HL-60/S4 treated with phorbol 12-myristate 13-acetate at 8.2 ng/mL for 4 days and 3 days (cell line): ENCODE data around the gene DIPK1B.

Experiments used
- in situ Hi-C: fragments of 300-500 bp; cut with MboI; formaldehyde crosslinking; loops from 2 replicates; pipeline ENCODE4 v1.15.0; 2022; ENCODE audit warnings: low sequenced_read_pairs

Gene DIPK1B

GRCh38 chr9:136686534-136686793 is 25.9 kb upstream of the DIPK1B start:
- in situ Hi-C loops = no loop called here

GRCh38 chr9:136686794-136687711 is 25.3 kb upstream of the DIPK1B start, which contains the start of gene AGPAT2:
Gene AGPAT2 (minus strand): TSS chr9:136687457. CDS start chr9:136687357, 100 bp downstream.
- in situ Hi-C loops = no loop called here

- in situ Hi-C loops = no loop called here
These were observed 24.6 kb upstream of the DIPK1B start for GRCh38 chr9:136687721-136688223.

GRCh38 chr9:136688274-136689107 is 23.9 kb upstream of the DIPK1B start:
- in situ Hi-C loops = no loop called here

GRCh38 chr9:136689108-136689460 is 23.3 kb upstream of the DIPK1B start:
- in situ Hi-C loops = no loop called here

GRCh38 chr9:136690104-136690805 is 22.1 kb upstream of the DIPK1B start:
- in situ Hi-C loops = no loop called here

GRCh38 chr9:136690806-136691261 is 21.5 kb upstream of the DIPK1B start:
- in situ Hi-C loops = no loop called here

GRCh38 chr9:136691316-136692184 is 20.8 kb upstream of the DIPK1B start:
- in situ Hi-C loops = no loop called here

GRCh38 chr9:136692185-136693134 is 19.9 kb upstream of the DIPK1B start:
- in situ Hi-C loops = no loop called here

- in situ Hi-C loops = no loop called here
These were observed 19.3 kb upstream of the DIPK1B start for GRCh38 chr9:136693135-136693489.

GRCh38 chr9:136693490-136694162 is 18.7 kb upstream of the DIPK1B start:
- in situ Hi-C loops = no loop called here

GRCh38 chr9:136694163-136694871 is 18.1 kb upstream of the DIPK1B start:
- in situ Hi-C loops = no loop called here

GRCh38 chr9:136694872-136695247 is 17.5 kb upstream of the DIPK1B start:
- in situ Hi-C loops = no loop called here

GRCh38 chr9:136695435-136695895 is 16.9 kb upstream of the DIPK1B start:
- in situ Hi-C loops = no loop called here

- in situ Hi-C loops = no loop called here
These were observed 16.4 kb upstream of the DIPK1B start for GRCh38 chr9:136695955-136696354.

- in situ Hi-C loops = no loop called here
These were observed 15.9 kb upstream of the DIPK1B start for GRCh38 chr9:136696502-136696901.

GRCh38 chr9:136697146-136697820 is 15.1 kb upstream of the DIPK1B start:
- in situ Hi-C loops = no loop called here
